GM12878 (cell line): ENCODE results near the gene LRRC7. TPM values are rescaled to one million over a fixed set of nuclear protein-coding genes. Genes with fewer than 3 reads are reported as not detected.

Source experiments
- ATAC-seq: fragments of 200-7000 bp; cut with Tn5 transposase; 3 replicates; pipeline ENCODE4 v1.9.1; 2020; ENCODE audit warnings: mild to moderate bottlenecking, moderate library complexity
- BruUV-seq: library from RNA; stranded (reverse); fragments of 400-500 nt; replicated peaks from 2 replicates; lab custom pipeline; 2021; lab: Mats Ljungman, UMichigan
- CTCF ChIA-PET: fragments of 300-600 bp; sonication (Branson Sonifier 250); formaldehyde crosslinking; extraction: SDS; loops from one replicate; lab custom pipeline; 2021; ENCODE audit warnings: inconsistent platforms; lab: Yijun Ruan, JAX
- POLR2A ChIA-PET: fragments of 350-600 bp; formaldehyde crosslinking; extraction: SDS; loops from one replicate; lab custom pipeline; 2021; ENCODE audit warnings: inconsistent platforms; lab: Charles Lee
- RAD21 ChIA-PET: fragments of 300-600 bp; sonication (Branson Sonifier 250); formaldehyde crosslinking; loops from one replicate; lab custom pipeline; 2023; ENCODE audit warnings: antibody characterized with exemption; ENCODE audit not compliant: unreplicated experiment; lab: Charles Lee
- SMC1A ChIA-PET: fragments of 300-600 bp; sonication (Branson Sonifier 250); formaldehyde crosslinking; loops from one replicate; lab custom pipeline; 2023; ENCODE audit not compliant: unreplicated experiment, uncharacterized antibody; lab: Charles Lee
- DNase-seq: peaks from one replicate; pipeline ENCODE4 v3.0.0-alpha.2; 2011; ENCODE audit warnings: low read depth, low spot score
- FAIRE-seq: peaks from 3 replicates; lab custom pipeline; 2011; peaks lifted over from hg19 to GRCh38; lab: Jason Lieb, UNC
- H2AFZ ChIP-seq: 2 replicates; pipeline ENCODE4 v1.6.0; 2011; ENCODE audit warnings: low read depth, low read length, control low read depth; ENCODE audit not compliant: control insufficient read depth
- H3K27ac ChIP-seq: 2 replicates; pipeline ENCODE4 v1.5.1; 2011; ENCODE audit warnings: control low read depth; ENCODE audit not compliant: control insufficient read depth, insufficient read depth
- H3K27me3 ChIP-seq, 2 experiments: replicated peaks in 1 of 2; 2 replicates each; pipeline versions ENCODE4 v1.6.0 to v1.6.1; 2011; ENCODE audit warnings: low read length in 1 of 2; ENCODE audit not compliant: control insufficient read depth in 2 of 2, insufficient read depth in 2 of 2
- H3K36me3 ChIP-seq, 2 experiments: 2 replicates each; pipeline ENCODE4 v1.5.1; 2011; ENCODE audit warnings: low read length in 1 of 2; ENCODE audit not compliant: control insufficient read depth in 2 of 2, insufficient read depth in 2 of 2
- H3K4me1 ChIP-seq: 2 replicates; pipeline ENCODE4 v1.6.1; 2011; ENCODE audit warnings: mild to moderate bottlenecking, low read length, moderate library complexity, mixed read lengths; ENCODE audit not compliant: control insufficient read depth, insufficient read depth
- H3K4me2 ChIP-seq: 2 replicates; pipeline ENCODE4 v1.6.0; 2011; ENCODE audit warnings: control low read depth; ENCODE audit not compliant: control insufficient read depth, insufficient read depth
- H3K4me3 ChIP-seq: fragments of 200-600 bp; sonication (generic); 2 replicates; pipeline ENCODE4 v1.5.1; 2016
- H3K79me2 ChIP-seq: 2 replicates; pipeline ENCODE4 v1.6.0; 2011; ENCODE audit warnings: low read length; ENCODE audit not compliant: control insufficient read depth, insufficient read depth
- H3K9ac ChIP-seq: 2 replicates; pipeline ENCODE4 v1.8.0; 2011; ENCODE audit warnings: low read length, control low read depth, mixed read lengths; ENCODE audit not compliant: control insufficient read depth, insufficient read depth
- H3K9me3 ChIP-seq: replicated peaks from 3 replicates; pipeline ENCODE4 v1.5.1; 2011; ENCODE audit warnings: mild to moderate bottlenecking, low read length; ENCODE audit not compliant: control insufficient read depth, insufficient read depth
- H4K20me1 ChIP-seq: 2 replicates; pipeline ENCODE4 v1.6.0; 2011; ENCODE audit not compliant: control insufficient read depth, insufficient read depth
- BHLHE40 ChIP-seq, 2 experiments: fragments of 450-650 bp in 1 of 2; IDR thresholded peaks; 2 replicates each; pipeline ENCODE4 v1.6.1; 2011 to 2017; ENCODE audit warnings: low read depth in 2 of 2, borderline replicate concordance in 1 of 2, improper control_type of control experiment in 1 of 2, low read length in 1 of 2, mild to moderate bottlenecking in 1 of 2
- CREM ChIP-seq: IDR thresholded peaks from 2 replicates; pipeline ENCODE4 v1.6.1; 2014; ENCODE audit warnings: antibody characterized with exemption, low read depth
- E2F8 ChIP-seq: fragments of 450-650 bp; IDR thresholded peaks from 2 replicates; pipeline ENCODE4 v1.6.1; 2018; ENCODE audit warnings: mild to moderate bottlenecking, low read depth, moderate library complexity; ENCODE audit not compliant: partially characterized antibody
- E4F1 ChIP-seq: fragments of 450-650 bp; IDR thresholded peaks from 2 replicates; pipeline ENCODE4 v1.6.1; 2018; ENCODE audit warnings: borderline replicate concordance, mild to moderate bottlenecking; ENCODE audit not compliant: partially characterized antibody
- EP300 ChIP-seq, 2 experiments: fragments of 150-350 bp in 1 of 2; IDR thresholded peaks; 2 replicates each; pipeline ENCODE4 v1.6.1; 2011 to 2012; ENCODE audit warnings: low read depth in 2 of 2, low read length in 2 of 2, borderline replicate concordance in 1 of 2, improper control_type of control experiment in 1 of 2, inconsistent platforms in 1 of 2; ENCODE audit not compliant: control insufficient read depth in 1 of 2
- FOXM1 ChIP-seq: IDR thresholded peaks from 2 replicates; pipeline ENCODE4 v1.6.1; 2012; ENCODE audit warnings: low read depth, mild to moderate bottlenecking, inconsistent platforms, low read length, moderate library complexity
- POU2F2 ChIP-seq: IDR thresholded peaks from 3 replicates; pipeline ENCODE4 v1.6.1; 2011; ENCODE audit warnings: low read depth, mild to moderate bottlenecking, low read length, borderline replicate concordance
- SIN3A ChIP-seq: IDR thresholded peaks from 2 replicates; pipeline ENCODE4 v1.6.1; 2012; ENCODE audit warnings: low read depth, low read length, improper control_type of control experiment
- SPI1 ChIP-seq: IDR thresholded peaks from 2 replicates; pipeline ENCODE4 v1.6.1; 2011; ENCODE audit warnings: low read depth, mild to moderate bottlenecking, low read length, moderate library complexity, borderline replicate concordance; ENCODE audit not compliant: insufficient read depth
- TARDBP ChIP-seq: IDR thresholded peaks from 2 replicates; pipeline ENCODE4 v1.6.1; 2016; ENCODE audit warnings: borderline replicate concordance
- ZNF217 ChIP-seq: fragments of 450-650 bp; IDR thresholded peaks from 2 replicates; pipeline ENCODE4 v1.6.1; 2017; ENCODE audit warnings: antibody characterized with exemption, mild to moderate bottlenecking
- WGBS: methylation state at CpG from one replicate; pipeline ENCODE4 v1.1.6; 2016; ENCODE audit warnings: low lambda C conversion rate; ENCODE audit not compliant: insufficient replicate concordance, insufficient coverage; ENCODE audit errors: missing lambda C conversion rate; 5-methylcytosine and 5-hydroxymethylcytosine counted together
- in situ Hi-C: fragments of 300-500 bp; cut with MboI; formaldehyde crosslinking; loops from 9 replicates; pipeline ENCODE4 v1.14.3; 2018; ENCODE audit warnings: mixed read lengths
- intact Hi-C: fragments of 100-400 bp; cut with micrococcal nuclease; formaldehyde crosslinking; loops from one replicate; pipeline ENCODE4 v1.14.2; 2022; ENCODE audit not compliant: unreplicated experiment
- polyA plus RNA-seq, 11 experiments: library from polyadenylated mRNA; depleted of rRNA in 4 of 11; unstranded in 6 of 11; stranded (reverse) in 5 of 11; fragments of >200 nt; fragmentation: Nextera tagmentation in 4 of 11; fragmentation: Illumina TruSeq in 1 of 11; extraction: Ambion mirVana in 4 of 11; extraction: Trizol in 1 of 11; gene quantifications; 1 replicate in 1 of 11; 2 replicates in 10 of 11; pipeline versions ENCODE4 v1.2.1 to v1.2.3, GENCODE V29; 2011 to 2016; ENCODE audit warnings: inconsistent platforms in 2 of 11, missing spikeins in 2 of 11, low read depth in 1 of 11
- total RNA-seq, 4 experiments: library from RNA; depleted of rRNA in 3 of 4; stranded (reverse); fragments of >200 nt in 3 of 4; fragmentation: Illumina TruSeq in 1 of 4; extraction: Trizol in 1 of 4; gene quantifications; 2 replicates each; pipeline versions ENCODE4 v1.2.1 to v1.2.3, GENCODE V29; 2013 to 2021

LRRC7 gene
- total and polyA plus RNA-seq, 10 of the 15 experiments (the other 5 are each of a cell fraction or from before 2014, with no cell fraction given): 0.05 to 1.4 (median 0.24) TPM; not detected in 5

- TF ChIP-seq SPI1: no peak
- TF ChIP-seq EP300 (IDR thresholded peaks at IDR 0.05; ENCODE audit: borderline replicate concordance in 1 of 2, control insufficient read depth in 1 of 2, low read depth in 2 of 2, low read length in 2 of 2): no peak
Observed at GRCh38 chr1:69791311-69791710, 223.6 kb downstream of the LRRC7 start (continued).

- no peak overlapping the region for H2AFZ ChIP-seq
- H3K36me3 ChIP-seq: no peaks in the 10 kb centered on the region
- H3K27me3 ChIP-seq: no peaks in the 10 kb centered on the region
- ChIA-PET POLR2A (no interaction called here), RAD21 (no interaction called here), SMC1A (no interaction called here), CTCF (no interaction called here)
- no peak overlapping the region for H3K4me2 ChIP-seq
- FAIRE-seq (no peak), ATAC-seq (no peak), DNase-seq (no peak)
- H3K9ac ChIP-seq: no peak overlapping the region
- no peaks in the 10 kb centered on the region for H3K79me2 ChIP-seq
- in situ Hi-C loops: no loop called here
- intact Hi-C loops: no loop called here
- BruUV-seq: no TSS peak
- H3K27ac ChIP-seq: no peak overlapping the region
- H3K9me3 ChIP-seq: no peaks in the 10 kb centered on the region
- H3K4me1 ChIP-seq: no peaks in the 10 kb centered on the region
- no peak for TF ChIP-seq POU2F2
- no peak for TF ChIP-seq BHLHE40 (IDR thresholded peaks at IDR 0.05; ENCODE audit: borderline replicate concordance in 1 of 2, low read depth in 2 of 2, low read length in 1 of 2)
- TF ChIP-seq E4F1: no peak
- TF ChIP-seq TARDBP: no peak
- TF ChIP-seq CREM: no peak
- TF ChIP-seq FOXM1: no peak
- no peak for TF ChIP-seq E2F8
- TF ChIP-seq ZNF217: no peak
- no peak for TF ChIP-seq SIN3A
- 3% methylated on average over 7 of the region's 7 CpGs for WGBS
- H4K20me1 ChIP-seq: no peaks in the 10 kb centered on the region
- H3K4me3 ChIP-seq: no peak overlapping the region
Observed at GRCh38 chr1:69794831-69795230, 227.1 kb downstream of the LRRC7 start.
